Measurements from ENCODE around the gene CDH4.

DNA sequence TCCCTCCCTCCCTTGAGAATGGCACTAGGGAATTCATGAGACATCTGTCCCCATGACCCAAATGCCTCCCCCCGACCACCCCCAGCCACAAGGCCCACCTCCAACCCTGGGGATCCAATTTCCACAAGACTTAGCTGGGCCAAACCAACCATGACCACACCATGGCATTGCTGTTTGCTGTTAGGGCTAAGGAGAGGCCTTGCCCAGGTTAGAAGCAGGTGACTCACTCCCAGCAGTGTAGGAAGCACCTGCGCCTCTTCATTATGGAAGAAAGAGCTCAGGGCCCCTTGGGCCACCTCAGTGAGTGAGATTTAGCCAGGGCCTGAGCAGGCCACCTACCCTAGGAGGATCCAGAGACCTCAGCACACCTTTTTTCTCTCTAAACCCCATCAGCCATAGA is 475.7 kb downstream of the CDH4 start:
- TF ChIP-seq, protein P1, sequence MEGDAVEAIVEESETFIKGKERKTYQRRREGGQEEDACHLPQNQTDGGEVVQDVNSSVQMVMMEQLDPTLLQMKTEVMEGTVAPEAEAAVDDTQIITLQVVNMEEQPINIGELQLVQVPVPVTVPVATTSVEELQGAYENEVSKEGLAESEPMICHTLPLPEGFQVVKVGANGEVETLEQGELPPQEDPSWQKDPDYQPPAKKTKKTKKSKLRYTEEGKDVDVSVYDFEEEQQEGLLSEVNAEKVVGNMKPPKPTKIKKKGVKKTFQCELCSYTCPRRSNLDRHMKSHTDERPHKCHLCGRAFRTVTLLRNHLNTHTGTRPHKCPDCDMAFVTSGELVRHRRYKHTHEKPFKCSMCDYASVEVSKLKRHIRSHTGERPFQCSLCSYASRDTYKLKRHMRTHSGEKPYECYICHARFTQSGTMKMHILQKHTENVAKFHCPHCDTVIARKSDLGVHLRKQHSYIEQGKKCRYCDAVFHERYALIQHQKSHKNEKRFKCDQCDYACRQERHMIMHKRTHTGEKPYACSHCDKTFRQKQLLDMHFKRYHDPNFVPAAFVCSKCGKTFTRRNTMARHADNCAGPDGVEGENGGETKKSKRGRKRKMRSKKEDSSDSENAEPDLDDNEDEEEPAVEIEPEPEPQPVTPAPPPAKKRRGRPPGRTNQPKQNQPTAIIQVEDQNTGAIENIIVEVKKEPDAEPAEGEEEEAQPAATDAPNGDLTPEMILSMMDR (IDR thresholded peaks at IDR 0.05; ENCODE audit: insufficient read depth, low read length, poor library complexity, severe bottlenecking): no peak
- TF ChIP-seq EZH2phosphoT487 (conservative IDR thresholded peaks at IDR 0.05; ENCODE audit: low read length): no peak
